ENCODE results near the gene CDH23. TPM values are rescaled to one million over a fixed set of nuclear protein-coding genes. Genes with fewer than 3 reads are reported as not detected.

Gene CDH23
- total RNA-seq, 2 experiments from 2014 or later: 4.6 to 5.2 TPM

- intact Hi-C loops (cut with DNase I, micrococcal nuclease): no loop called here
- Mint-ChIP-seq H3K4me3 (no peak overlapping the region), H3K9me3 (no peaks in the 10 kb centered on the region), H3K27ac (no peak overlapping the region), H3K36me3 (ENCODE audit: low read depth) (no peaks in the 10 kb centered on the region), H3K27me3 (peaks cover 53% of the 10 kb centered on the region), H3K4me1 (ENCODE audit: low read depth) (peaks cover 3% of the 10 kb centered on the region)
- H3K9me3 ChIP-seq (ENCODE audit: control insufficient read depth in 1 of 2, insufficient read depth in 1 of 2, low read length in 2 of 2): peaks cover 0 to 7% of the 10 kb centered on the region in 2 experiments
- no peak overlapping the region for H3K27ac ChIP-seq (ENCODE audit: low read depth in 1 of 2, low read length in 2 of 2)
- peaks cover 17% of the 10 kb centered on the region for H3K4me1 ChIP-seq (ENCODE audit: insufficient read depth, low read length)
- ChIA-PET POLR2A (no interaction called here), CTCF (no interaction called here)
- DNase-seq (no peak), ATAC-seq (ENCODE audit: poor library complexity) (no peak)
- H3K36me3 ChIP-seq (ENCODE audit: insufficient read depth, low read length): no peaks in the 10 kb centered on the region
- peaks cover 41 to 48% of the 10 kb centered on the region in 2 experiments for H3K27me3 ChIP-seq (ENCODE audit: control insufficient read depth in 1 of 2, insufficient read depth in 2 of 2, low read length in 2 of 2)
- no peak overlapping the region for H3K4me3 ChIP-seq (ENCODE audit: low read length)
- no peak for TF ChIP-seq CTCF (IDR thresholded peaks at IDR 0.05)
These were observed 2.8 kb upstream of the CDH23 start for GRCh38 chr10:71393841-71394475.

- H3K27me3 ChIP-seq (ENCODE audit: control insufficient read depth in 1 of 2, insufficient read depth in 2 of 2, low read length in 2 of 2): peaks cover 42 to 56% of the 10 kb centered on the region in 2 experiments
These were observed 1.7 kb upstream of the CDH23 start for GRCh38 chr10:71394926-71395562.

GRCh38 chr10:71395621-71396020, 1.1 kb upstream of the CDH23 start:
- Mint-ChIP-seq H3K27ac (no peak overlapping the region), H3K4me1 (ENCODE audit: low read depth) (peaks cover 3% of the 10 kb centered on the region), H3K36me3 (ENCODE audit: low read depth) (no peaks in the 10 kb centered on the region), H3K4me3 (peak overlapping the region; percentile 63), H3K9me3 (no peaks in the 10 kb centered on the region), H3K27me3 (peaks cover 66% of the 10 kb centered on the region)
- intact Hi-C loops (cut with DNase I, micrococcal nuclease): loop anchor here in 1 of 2 experiments (5.0 kb wide), 1 partner anchor 417 kb away; no protein-coding TSS in a partner anchor
- no peak overlapping the region for H3K4me3 ChIP-seq (ENCODE audit: low read length)
- no peak for DNase-seq
- ATAC-seq (ENCODE audit: poor library complexity): no peak
- CTCF ChIA-PET: no interaction called here
- H3K36me3 ChIP-seq (ENCODE audit: insufficient read depth, low read length): no peaks in the 10 kb centered on the region
- POLR2A ChIA-PET: no interaction called here
- no peak for TF ChIP-seq CTCF (IDR thresholded peaks at IDR 0.05)
- peaks cover 38 to 59% of the 10 kb centered on the region in 2 experiments for H3K27me3 ChIP-seq (ENCODE audit: control insufficient read depth in 1 of 2, insufficient read depth in 2 of 2, low read length in 2 of 2)
- peaks cover 14% of the 10 kb centered on the region for H3K4me1 ChIP-seq (ENCODE audit: insufficient read depth, low read length)
- peaks cover 0 to 7% of the 10 kb centered on the region in 2 experiments for H3K9me3 ChIP-seq (ENCODE audit: control insufficient read depth in 1 of 2, insufficient read depth in 1 of 2, low read length in 2 of 2)
- H3K27ac ChIP-seq (ENCODE audit: low read depth in 1 of 2, low read length in 2 of 2): no peak overlapping the region

More at GRCh38 chr10:71394926-71395562, 1.7 kb upstream of the CDH23 start:
- no peak for TF ChIP-seq CTCF (IDR thresholded peaks at IDR 0.05)
- Mint-ChIP-seq H3K27me3 (peaks cover 64% of the 10 kb centered on the region), H3K27ac (no peak overlapping the region), H3K9me3 (no peaks in the 10 kb centered on the region), H3K36me3 (ENCODE audit: low read depth) (no peaks in the 10 kb centered on the region), H3K4me3 (no peak overlapping the region), H3K4me1 (ENCODE audit: low read depth) (peaks cover 3% of the 10 kb centered on the region)
- ChIA-PET POLR2A (no interaction called here), CTCF (no interaction called here)
- H3K27ac ChIP-seq (ENCODE audit: low read depth in 1 of 2, low read length in 2 of 2): no peak overlapping the region
- intact Hi-C loops (cut with DNase I, micrococcal nuclease): loop anchor here in 1 of 2 experiments (5.0 kb wide), 1 partner anchor 417 kb away; no protein-coding TSS in a partner anchor
- H3K4me3 ChIP-seq (ENCODE audit: low read length): no peak overlapping the region
- H3K36me3 ChIP-seq (ENCODE audit: insufficient read depth, low read length): no peaks in the 10 kb centered on the region
- DNase-seq (no peak), ATAC-seq (ENCODE audit: poor library complexity) (no peak)
- H3K9me3 ChIP-seq (ENCODE audit: control insufficient read depth in 1 of 2, insufficient read depth in 1 of 2, low read length in 2 of 2): peaks cover 0 to 7% of the 10 kb centered on the region in 2 experiments
- peaks cover 17% of the 10 kb centered on the region for H3K4me1 ChIP-seq (ENCODE audit: insufficient read depth, low read length)
